IMR-90 (cell line): ENCODE measurements around the gene MID1. TPM values are rescaled to one million over a fixed set of nuclear protein-coding genes. Genes with fewer than 3 reads are reported as not detected.

Source experiments
- ATAC-seq: fragments of 200-7000 bp; cut with Tn5 transposase; 2 replicates; pipeline ENCODE4 v1.9.1; 2020; ENCODE audit warnings: low read depth, mild to moderate bottlenecking, moderate library complexity
- BruUV-seq: library from RNA; stranded (reverse); fragments of 400-500 nt; replicated peaks from 2 replicates; lab custom pipeline; 2021; lab: Mats Ljungman, UMichigan
- CTCF ChIA-PET: fragments of 300-600 bp; formaldehyde crosslinking; extraction: SDS; loops from one replicate; lab custom pipeline; 2021; ENCODE audit warnings: antibody characterized with exemption; lab: Yijun Ruan, JAX
- POLR2A ChIA-PET: fragments of 300-600 bp; sonication (Branson Sonifier 250); formaldehyde crosslinking; loops from one replicate; lab custom pipeline; 2022; ENCODE audit warnings: antibody characterized with exemption; ENCODE audit not compliant: unreplicated experiment; lab: Charles Lee
- DNase-seq: peaks from one replicate; pipeline ENCODE4 v3.0.0; 2013
- H2AFZ ChIP-seq: replicated peaks from 2 replicates; pipeline ENCODE3; 2013; ENCODE audit warnings: low read length, mild to moderate bottlenecking; ENCODE audit not compliant: poor library complexity
- H2AK5ac ChIP-seq: 2 replicates; pipeline ENCODE4 v1.6.1; 2013; ENCODE audit warnings: low read depth, low read length, inconsistent platforms
- H2AK9ac ChIP-seq: replicated peaks from 2 replicates; pipeline ENCODE3; 2013; ENCODE audit warnings: mild to moderate bottlenecking, low read depth, low read length, moderate library complexity; ENCODE audit not compliant: poor library complexity
- H2BK120ac ChIP-seq: 2 replicates; pipeline ENCODE4 v1.6.1; 2013; ENCODE audit warnings: low read depth, low read length, inconsistent platforms
- H2BK15ac ChIP-seq: 3 replicates; pipeline ENCODE4 v1.6.1; 2013; ENCODE audit warnings: low read depth, low read length, inconsistent platforms
- H2BK20ac ChIP-seq: 2 replicates; pipeline ENCODE4 v1.6.1; 2013; ENCODE audit warnings: low read depth, mild to moderate bottlenecking, inconsistent platforms, low read length, moderate library complexity
- H2BK5ac ChIP-seq: 2 replicates; pipeline ENCODE4 v1.6.1; 2013; ENCODE audit warnings: mild to moderate bottlenecking, low read depth, low read length, inconsistent platforms; ENCODE audit not compliant: poor library complexity, severe bottlenecking
- H3K14ac ChIP-seq: replicated peaks from 2 replicates; pipeline ENCODE4 v1.6.1; 2013; ENCODE audit warnings: low read depth, low read length, inconsistent platforms
- H3K18ac ChIP-seq: 2 replicates; pipeline ENCODE4 v1.6.1; 2013; ENCODE audit warnings: low read depth, low read length, control low read depth
- H3K23ac ChIP-seq: 2 replicates; pipeline ENCODE4 v1.6.1; 2013; ENCODE audit warnings: low read depth, low read length, inconsistent platforms
- H3K27ac ChIP-seq: 2 replicates; pipeline ENCODE4 v1.5.1; 2013; ENCODE audit warnings: mild to moderate bottlenecking, control low read depth, low read length; ENCODE audit not compliant: insufficient read depth
- H3K27me3 ChIP-seq: 2 replicates; pipeline ENCODE4 v1.6.1; 2013; ENCODE audit warnings: low read length; ENCODE audit not compliant: control insufficient read depth, insufficient read depth
- H3K36me3 ChIP-seq: 2 replicates; pipeline ENCODE4 v1.6.1; 2013; ENCODE audit warnings: low read length, mixed read lengths; ENCODE audit not compliant: control insufficient read depth, insufficient read depth
- H3K4ac ChIP-seq: 2 replicates; pipeline ENCODE4 v1.6.1; 2013; ENCODE audit warnings: low read depth, low read length, inconsistent platforms
- H3K4me1 ChIP-seq: 2 replicates; pipeline ENCODE4 v1.6.1; 2013; ENCODE audit warnings: low read length, mixed read lengths; ENCODE audit not compliant: control insufficient read depth, insufficient read depth
- H3K4me2 ChIP-seq: 2 replicates; pipeline ENCODE4 v1.6.1; 2013; ENCODE audit warnings: low read depth, mild to moderate bottlenecking, control low read depth, low read length, moderate library complexity
- H3K4me3 ChIP-seq: 2 replicates; pipeline ENCODE4 v1.5.1; 2013; ENCODE audit warnings: low read depth, mild to moderate bottlenecking, control low read depth, low read length, moderate library complexity; ENCODE audit not compliant: insufficient read depth
- H3K56ac ChIP-seq: 2 replicates; pipeline ENCODE4 v1.6.1; 2013; ENCODE audit warnings: low read length, inconsistent platforms; ENCODE audit not compliant: insufficient read depth; ENCODE audit errors: extremely low read depth
- H3K79me1 ChIP-seq, 2 experiments: 2 replicates each; pipeline ENCODE4 v1.6.1; 2013; ENCODE audit warnings: low read length in 2 of 2, inconsistent platforms in 1 of 2, low read depth in 1 of 2
- H3K9ac ChIP-seq: 2 replicates; pipeline ENCODE4 v1.6.1; 2013; ENCODE audit warnings: low read depth, low read length, control low read depth
- H3K9me1 ChIP-seq: 2 replicates; pipeline ENCODE4 v1.6.1; 2013; ENCODE audit warnings: low read length, inconsistent platforms; ENCODE audit not compliant: insufficient read depth
- H3K9me3 ChIP-seq: 2 replicates; pipeline ENCODE4 v1.6.1; 2013; ENCODE audit warnings: low read length; ENCODE audit not compliant: control insufficient read depth, insufficient read depth
- H4K20me1 ChIP-seq: 2 replicates; pipeline ENCODE4 v1.6.1; 2013; ENCODE audit warnings: low read length, inconsistent platforms; ENCODE audit not compliant: insufficient read depth
- H4K5ac ChIP-seq: 2 replicates; pipeline ENCODE4 v1.6.1; 2013; ENCODE audit warnings: mild to moderate bottlenecking, low read depth, low read length, control low read depth
- H4K8ac ChIP-seq, 2 experiments: 2 replicates each; pipeline ENCODE4 v1.6.1; 2013; ENCODE audit warnings: low read depth in 2 of 2, low read length in 2 of 2, control low read depth in 1 of 2, inconsistent platforms in 1 of 2
- H4K91ac ChIP-seq: 2 replicates; pipeline ENCODE4 v1.6.1; 2013; ENCODE audit warnings: low read depth, low read length, inconsistent platforms; ENCODE audit not compliant: insufficient read depth
- CHD1 ChIP-seq: IDR thresholded peaks from 2 replicates; pipeline ENCODE4 v1.6.1; 2012; ENCODE audit warnings: low read depth, low read length, improper control_type of control experiment
- FOS ChIP-seq: fragments of 150-350 bp; IDR thresholded peaks from 2 replicates; pipeline ENCODE4 v1.6.1; 2016; ENCODE audit warnings: low read depth, low read length
- MAFK ChIP-seq: IDR thresholded peaks from 2 replicates; pipeline ENCODE4 v1.6.1; 2012; ENCODE audit warnings: low read depth, low read length, improper control_type of control experiment
- MAZ ChIP-seq: IDR thresholded peaks from 2 replicates; pipeline ENCODE4 v1.6.1; 2012; ENCODE audit warnings: low read depth, mild to moderate bottlenecking, low read length, improper control_type of control experiment, moderate library complexity, borderline replicate concordance
- NFE2L2 ChIP-seq: fragments of 150-350 bp; IDR thresholded peaks from 2 replicates; pipeline ENCODE4 v1.6.1; 2016; ENCODE audit warnings: low read depth, mild to moderate bottlenecking, low read length
- RAD21 ChIP-seq: IDR thresholded peaks from 2 replicates; pipeline ENCODE4 v1.6.1; 2012; ENCODE audit warnings: low read length, improper control_type of control experiment
- USF2 ChIP-seq: fragments of 150-350 bp; IDR thresholded peaks from 2 replicates; pipeline ENCODE4 v1.6.1; 2017; ENCODE audit warnings: mild to moderate bottlenecking, antibody characterized with exemption, low read length, low read depth
- dilution Hi-C: fragments of 300-500 bp; cut with HindIII; formaldehyde crosslinking; loops from one replicate; pipeline ENCODE4 v1.14.3; 2018; ENCODE audit warnings: low sequenced_read_pairs; ENCODE audit not compliant: unreplicated experiment
- in situ Hi-C: fragments of 300-500 bp; cut with MboI; formaldehyde crosslinking; loops from 3 replicates; pipeline ENCODE4 v1.14.3; 2019; ENCODE audit warnings: low sequenced_read_pairs, inconsistent platforms, mixed read lengths
- intact Hi-C: fragments of 100-400 bp; cut with micrococcal nuclease; formaldehyde crosslinking; loops from 2 replicates; pipeline ENCODE4 v1.10.0; 2022
- polyA plus RNA-seq, 3 experiments: library from polyadenylated mRNA; depleted of rRNA; stranded (reverse); fragments of >200 nt; gene quantifications; 2 replicates each; pipeline ENCODE4 v1.2.3, GENCODE V29; 2012; ENCODE audit warnings: low replicate concordance in 1 of 3
- total RNA-seq: library from RNA; depleted of rRNA; stranded (reverse); fragments of >200 nt; gene quantifications from 2 replicates; pipeline ENCODE4 v1.2.3, GENCODE V29; 2012
- TF ChIP-seq, protein P1 (sequence below): fragments of 150-350 bp; IDR thresholded peaks from 2 replicates; pipeline ENCODE4 v1.6.1; 2016; ENCODE audit warnings: low read depth, mild to moderate bottlenecking, low read length, moderate library complexity, borderline replicate concordance

Gene MID1
- total and polyA plus RNA-seq, 2 of the 4 experiments (the other 2 are of a cell fraction), result 37.2 to 106 TPM

- dilution Hi-C loops, result no loop called here
- no peaks in the 10 kb centered on the region for H3K9me3 ChIP-seq
- H3K18ac ChIP-seq, result no peak overlapping the region
- POLR2A ChIA-PET, result no interaction called here
- H3K56ac ChIP-seq, result no peak overlapping the region
- no peak overlapping the region for H2AK9ac ChIP-seq
- no TSS peak for BruUV-seq
- H3K79me1 ChIP-seq, result peaks cover 8 to 13% of the 10 kb centered on the region in 2 experiments; a peak in 3 of 4 replicates
- H4K91ac ChIP-seq, result no peak overlapping the region
- CTCF ChIA-PET, result no interaction called here
- no peaks in the 10 kb centered on the region for H3K9me1 ChIP-seq
- no peaks in the 10 kb centered on the region; the same call in 1 of the 2 replicates for H4K20me1 ChIP-seq
- DNase-seq (no peak), ATAC-seq (no peak)
- no peak overlapping the region for H2BK120ac ChIP-seq
- no peak overlapping the region for H2AFZ ChIP-seq
- H3K4me1 ChIP-seq, result peaks cover 3% of the 10 kb centered on the region; the same call in 1 of the 2 replicates
- no peak overlapping the region for H3K4me3 ChIP-seq
- H2AK5ac ChIP-seq, result no peak overlapping the region
- no peak overlapping the region for H3K14ac ChIP-seq
- H3K9ac ChIP-seq, result no peak overlapping the region
- TF ChIP-seq RAD21 (no peak), FOS (no peak), NFE2L2 (no peak), MAFK (no peak), CHD1 (no peak), MAZ (no peak), USF2 (no peak)
- TF ChIP-seq, protein P1, sequence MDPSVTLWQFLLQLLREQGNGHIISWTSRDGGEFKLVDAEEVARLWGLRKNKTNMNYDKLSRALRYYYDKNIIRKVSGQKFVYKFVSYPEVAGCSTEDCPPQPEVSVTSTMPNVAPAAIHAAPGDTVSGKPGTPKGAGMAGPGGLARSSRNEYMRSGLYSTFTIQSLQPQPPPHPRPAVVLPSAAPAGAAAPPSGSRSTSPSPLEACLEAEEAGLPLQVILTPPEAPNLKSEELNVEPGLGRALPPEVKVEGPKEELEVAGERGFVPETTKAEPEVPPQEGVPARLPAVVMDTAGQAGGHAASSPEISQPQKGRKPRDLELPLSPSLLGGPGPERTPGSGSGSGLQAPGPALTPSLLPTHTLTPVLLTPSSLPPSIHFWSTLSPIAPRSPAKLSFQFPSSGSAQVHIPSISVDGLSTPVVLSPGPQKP, result no peak
- no peaks in the 10 kb centered on the region for H3K27me3 ChIP-seq
- H4K5ac ChIP-seq, result no peak overlapping the region
- no peak overlapping the region for H3K4ac ChIP-seq
- H2BK15ac ChIP-seq, result no peak overlapping the region
- no peak overlapping the region for H2BK20ac ChIP-seq
- no peak overlapping the region for H3K27ac ChIP-seq
- no peaks in the 10 kb centered on the region for H3K36me3 ChIP-seq
- H2BK5ac ChIP-seq, result no peak overlapping the region
- no peak overlapping the region for H3K23ac ChIP-seq
- no peak overlapping the region for H4K8ac ChIP-seq
- intact Hi-C loops, result no loop called here
- in situ Hi-C loops, result no loop called here
- no peak overlapping the region for H3K4me2 ChIP-seq
Observed at GRCh38 chrX:10538831-10539230, 81.6 kb downstream of the MID1 start.
